GM19395 (cell line): Measurements from ENCODE around the gene TRIO.

Experiments
- ATAC-seq: cut with Tn5 transposase; IDR thresholded peaks from one replicate; pipeline ENCODE4 v1.9.1; 2021; ENCODE audit warnings: mild to moderate bottlenecking, moderate library complexity; ENCODE audit not compliant: unreplicated experiment

The TRIO gene

GRCh38 chr5:14260637-14261036 is 117.5 kb downstream of the TRIO start:
- no peak for ATAC-seq

- ATAC-seq = peak; percentile 28
Measured at GRCh38 chr5:14261235-14261634, 118.1 kb downstream of the TRIO start.

- ATAC-seq = no peak
Measured at GRCh38 chr5:14261856-14262611, 118.9 kb downstream of the TRIO start.

- no peak for ATAC-seq
Measured at GRCh38 chr5:14263113-14263512, 120.0 kb downstream of the TRIO start.

- no peak for ATAC-seq
Measured at GRCh38 chr5:14263699-14264098, 120.6 kb downstream of the TRIO start.

- peak; percentile 87 for ATAC-seq
Measured at GRCh38 chr5:14264605-14265316, 121.6 kb downstream of the TRIO start.

GRCh38 chr5:14265570-14265969 is 122.4 kb downstream of the TRIO start:
- ATAC-seq = no peak

GRCh38 chr5:14266171-14266570 is 123.0 kb downstream of the TRIO start:
- no peak for ATAC-seq

- no peak for ATAC-seq
Measured at GRCh38 chr5:14266686-14267085, 123.5 kb downstream of the TRIO start.

GRCh38 chr5:14267166-14267838 is 124.2 kb downstream of the TRIO start:
- ATAC-seq = no peak

GRCh38 chr5:14267991-14268708 is 125.0 kb downstream of the TRIO start:
- ATAC-seq = no peak

GRCh38 chr5:14268738-14269137 is 125.6 kb downstream of the TRIO start:
- no peak for ATAC-seq

- ATAC-seq = no peak
Measured at GRCh38 chr5:14269395-14269794, 126.3 kb downstream of the TRIO start.

- ATAC-seq = peak; percentile 77
Measured at GRCh38 chr5:14270209-14270702, 127.1 kb downstream of the TRIO start.

- no peak for ATAC-seq
Measured at GRCh38 chr5:14272548-14273205, 129.5 kb downstream of the TRIO start.

GRCh38 chr5:14273207-14273767 is 130.1 kb downstream of the TRIO start:
- ATAC-seq = no peak

- no peak for ATAC-seq
Measured at GRCh38 chr5:14276380-14276779, 133.2 kb downstream of the TRIO start.

GRCh38 chr5:14277385-14278320 is 134.5 kb downstream of the TRIO start:
- no peak for ATAC-seq

- no peak for ATAC-seq
Measured at GRCh38 chr5:14280294-14280854, 137.2 kb downstream of the TRIO start.
